ENCODE data around the gene ZFP92. TPM values are rescaled to one million over a fixed set of nuclear protein-coding genes. Genes with fewer than 3 reads are reported as not detected.

Gene ZFP92
- total RNA-seq, 2 experiments from 2014 or later = 1.2 to 1.3 TPM

- intact Hi-C loops (cut with micrococcal nuclease) = no loop called here
Measured at GRCh38 chrX:153448556-153449367, 37.5 kb downstream of the ZFP92 start.

DNA sequence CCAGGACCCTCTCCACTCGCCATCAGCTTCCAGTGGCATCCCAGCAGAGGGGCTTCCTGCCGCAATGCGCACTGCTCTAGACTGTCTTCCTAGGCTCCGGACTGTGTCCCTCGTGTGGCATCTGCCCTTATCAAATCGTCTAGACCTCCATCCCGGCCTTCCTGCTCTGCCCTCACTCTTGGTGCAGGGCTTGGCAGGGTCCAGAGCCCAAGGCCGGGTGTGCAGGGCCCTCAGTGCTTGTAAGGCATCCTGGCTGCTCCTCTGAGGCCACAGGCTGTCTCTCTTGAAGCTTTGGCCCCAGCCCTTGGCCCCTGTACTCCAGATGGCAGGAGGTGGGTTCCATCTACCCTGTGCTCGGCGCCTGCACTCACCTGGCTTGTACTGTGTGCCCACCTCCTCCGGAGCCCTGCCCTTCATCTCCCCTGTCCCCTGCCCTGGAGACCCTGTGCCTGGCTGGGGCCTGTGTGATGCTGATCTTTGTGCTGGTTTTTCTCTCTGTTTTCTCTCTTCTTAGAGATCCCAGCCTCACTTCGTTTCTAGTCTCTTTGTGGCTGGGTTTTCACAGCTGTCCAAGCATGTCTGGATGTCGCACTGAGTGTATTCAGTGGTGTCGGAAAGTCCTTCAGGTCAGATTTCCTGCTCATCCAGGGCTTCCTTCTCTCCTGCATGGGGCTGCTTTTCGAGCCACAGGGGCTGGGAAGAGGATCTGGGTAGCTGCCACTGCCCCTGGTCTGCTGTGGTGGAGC, 38.3 kb downstream of the ZFP92 start:
- Mint-ChIP-seq H3K4me1 (ENCODE audit: low read depth) (no peaks in the 10 kb centered on the region), H3K9me3 (no peaks in the 10 kb centered on the region), H3K27ac (no peak overlapping the region), H3K4me3 (no peak overlapping the region), H3K36me3 (ENCODE audit: low read depth) (peaks cover 3% of the 10 kb centered on the region), H3K27me3 (no peaks in the 10 kb centered on the region)
- ChIA-PET POLR2A (no interaction called here), CTCF (no interaction called here)
- intact Hi-C loops (cut with micrococcal nuclease) = no loop called here
- ATAC-seq (no peak), DNase-seq (no peak)
- TF ChIP-seq, protein P1, sequence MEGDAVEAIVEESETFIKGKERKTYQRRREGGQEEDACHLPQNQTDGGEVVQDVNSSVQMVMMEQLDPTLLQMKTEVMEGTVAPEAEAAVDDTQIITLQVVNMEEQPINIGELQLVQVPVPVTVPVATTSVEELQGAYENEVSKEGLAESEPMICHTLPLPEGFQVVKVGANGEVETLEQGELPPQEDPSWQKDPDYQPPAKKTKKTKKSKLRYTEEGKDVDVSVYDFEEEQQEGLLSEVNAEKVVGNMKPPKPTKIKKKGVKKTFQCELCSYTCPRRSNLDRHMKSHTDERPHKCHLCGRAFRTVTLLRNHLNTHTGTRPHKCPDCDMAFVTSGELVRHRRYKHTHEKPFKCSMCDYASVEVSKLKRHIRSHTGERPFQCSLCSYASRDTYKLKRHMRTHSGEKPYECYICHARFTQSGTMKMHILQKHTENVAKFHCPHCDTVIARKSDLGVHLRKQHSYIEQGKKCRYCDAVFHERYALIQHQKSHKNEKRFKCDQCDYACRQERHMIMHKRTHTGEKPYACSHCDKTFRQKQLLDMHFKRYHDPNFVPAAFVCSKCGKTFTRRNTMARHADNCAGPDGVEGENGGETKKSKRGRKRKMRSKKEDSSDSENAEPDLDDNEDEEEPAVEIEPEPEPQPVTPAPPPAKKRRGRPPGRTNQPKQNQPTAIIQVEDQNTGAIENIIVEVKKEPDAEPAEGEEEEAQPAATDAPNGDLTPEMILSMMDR (IDR thresholded peaks at IDR 0.05) = no peak

More at GRCh38 chrX:153448556-153449367, 37.5 kb downstream of the ZFP92 start:
- DNase-seq (no peak), ATAC-seq (no peak)
- Mint-ChIP-seq H3K27ac (no peak overlapping the region), H3K9me3 (no peaks in the 10 kb centered on the region), H3K27me3 (no peaks in the 10 kb centered on the region), H3K36me3 (ENCODE audit: low read depth) (peaks cover 3% of the 10 kb centered on the region), H3K4me1 (ENCODE audit: low read depth) (no peaks in the 10 kb centered on the region), H3K4me3 (no peak overlapping the region)
- POLR2A ChIA-PET = no interaction called here
- CTCF ChIA-PET = no interaction called here
- TF ChIP-seq, protein P1 (IDR thresholded peaks at IDR 0.05) = no peak

DNA sequence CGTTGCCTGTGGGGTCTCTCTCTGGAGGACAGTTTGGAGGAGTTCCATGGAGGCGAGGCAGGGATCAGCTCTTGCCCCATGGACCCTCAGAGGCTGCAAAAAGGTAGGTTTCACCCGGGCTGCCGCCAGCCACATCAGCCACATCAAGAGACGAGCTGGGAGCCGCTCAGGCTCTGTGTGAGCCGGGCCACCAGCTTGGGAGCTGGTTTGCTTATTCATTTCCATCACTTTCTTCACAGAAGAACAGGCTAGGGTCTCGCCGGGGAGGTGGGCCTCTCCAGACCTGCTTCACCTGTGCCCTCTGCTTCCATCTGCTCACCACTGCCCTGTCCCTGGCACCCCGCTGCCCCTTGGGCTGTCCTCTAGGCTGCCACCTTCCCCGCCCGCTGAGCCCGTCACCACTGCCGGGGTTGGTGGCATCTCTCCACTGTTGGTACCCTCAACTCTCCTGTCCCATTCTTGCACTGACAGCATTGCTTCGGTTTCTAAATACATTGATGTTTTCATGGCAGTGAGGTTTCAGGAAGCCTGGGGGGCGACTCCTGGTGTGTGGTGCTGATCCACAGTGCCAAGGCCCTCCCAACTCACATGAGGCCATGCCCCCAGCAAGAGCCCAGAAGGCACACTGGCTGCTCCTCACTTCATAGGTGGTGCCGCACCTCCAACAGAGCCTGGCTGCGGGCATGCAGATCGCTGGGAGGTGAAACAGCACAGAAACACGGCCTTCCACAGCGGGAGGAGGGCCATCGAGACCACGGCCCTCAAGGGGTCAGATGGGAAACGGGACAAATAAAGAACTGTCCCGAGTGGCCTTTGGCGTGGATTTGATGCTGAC, 39.1 kb downstream of the ZFP92 start:
- Mint-ChIP-seq H3K4me1 (ENCODE audit: low read depth) (no peaks in the 10 kb centered on the region), H3K27me3 (no peaks in the 10 kb centered on the region), H3K27ac (no peak overlapping the region), H3K9me3 (no peaks in the 10 kb centered on the region), H3K4me3 (no peak overlapping the region), H3K36me3 (ENCODE audit: low read depth) (peaks cover 3% of the 10 kb centered on the region)
- DNase-seq (no peak), ATAC-seq (no peak)
- TF ChIP-seq, protein P1 (IDR thresholded peaks at IDR 0.05) = no peak
- intact Hi-C loops (cut with micrococcal nuclease) = no loop called here
- CTCF ChIA-PET = no interaction called here
- POLR2A ChIA-PET = no interaction called here

DNA sequence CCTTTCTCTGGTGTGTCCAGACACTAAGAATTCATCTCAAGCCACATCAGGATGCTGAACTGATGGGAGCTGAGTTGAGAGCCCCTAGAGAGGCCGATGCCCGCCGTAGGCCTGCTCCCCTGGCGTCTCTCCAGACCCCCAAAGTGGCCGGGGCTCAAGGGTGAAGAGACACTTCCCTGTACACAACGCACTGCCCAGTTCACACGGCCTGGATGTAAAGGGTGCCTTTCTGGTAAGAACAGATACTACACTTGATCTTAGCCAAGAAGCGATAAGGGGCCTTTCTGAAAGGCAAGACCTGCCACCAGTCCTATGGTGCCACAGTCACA, 39.6 kb downstream of the ZFP92 start:
- no peak for ATAC-seq
- no peak for DNase-seq
- H3K9me3 Mint-ChIP-seq = no peaks in the 10 kb centered on the region
- H3K4me1 Mint-ChIP-seq (ENCODE audit: low read depth) = no peaks in the 10 kb centered on the region
- CTCF ChIA-PET = no interaction called here
- H3K36me3 Mint-ChIP-seq (ENCODE audit: low read depth) = peaks cover 3% of the 10 kb centered on the region
- intact Hi-C loops (cut with micrococcal nuclease) = no loop called here
- no peak overlapping the region for H3K27ac Mint-ChIP-seq
- H3K4me3 Mint-ChIP-seq = no peak overlapping the region
- no peaks in the 10 kb centered on the region for H3K27me3 Mint-ChIP-seq
- POLR2A ChIA-PET = no interaction called here
- TF ChIP-seq, protein P1 (IDR thresholded peaks at IDR 0.05) = no peak
